Astrocyte (in vitro differentiated cells and primary cell): Measurements from ENCODE around the gene TRIO. TPM values are rescaled to one million over a fixed set of nuclear protein-coding genes. Genes with fewer than 3 reads are reported as not detected.
A peak's percentile ranks its signal among the peaks of the same experiment; 100 is the strongest.

Experiments used
- DNase-seq: peaks from one replicate; pipeline ENCODE4 v3.0.0-alpha.2; 2010; ENCODE audit warnings: low read depth
- FAIRE-seq: peaks from 2 replicates; lab custom pipeline; 2011; peaks lifted over from hg19 to GRCh38; lab: Jason Lieb, UNC
- H2AFZ ChIP-seq: 2 replicates; pipeline ENCODE4 v1.6.0; 2012; ENCODE audit warnings: low read depth, low read length, inconsistent platforms
- H3K27ac ChIP-seq: 2 replicates; pipeline ENCODE4 v1.5.1; 2011; ENCODE audit warnings: low read depth, low read length, inconsistent platforms
- H3K27me3 ChIP-seq: 2 replicates; pipeline ENCODE4 v1.6.0; 2011; ENCODE audit warnings: low read length, inconsistent platforms; ENCODE audit not compliant: insufficient read depth
- H3K36me3 ChIP-seq: 2 replicates; pipeline ENCODE4 v1.5.1; 2011; ENCODE audit warnings: low read length, inconsistent platforms; ENCODE audit not compliant: insufficient read depth
- H3K4me1 ChIP-seq: 2 replicates; pipeline ENCODE4 v1.5.1; 2011; ENCODE audit warnings: low read length, inconsistent platforms; ENCODE audit not compliant: insufficient read depth
- H3K4me2 ChIP-seq: 2 replicates; pipeline ENCODE4 v1.6.0; 2012; ENCODE audit warnings: low read length, inconsistent platforms
- H3K4me3 ChIP-seq: 2 replicates; pipeline ENCODE4 v1.5.1; 2011; ENCODE audit warnings: low read depth, mild to moderate bottlenecking, low read length, inconsistent platforms; ENCODE audit not compliant: insufficient read depth
- H3K79me2 ChIP-seq: 2 replicates; pipeline ENCODE4 v1.6.0; 2012; ENCODE audit warnings: mild to moderate bottlenecking, low read length, inconsistent platforms; ENCODE audit not compliant: insufficient read depth
- H3K9ac ChIP-seq: 2 replicates; pipeline ENCODE4 v1.6.0; 2012; ENCODE audit warnings: mild to moderate bottlenecking, low read length, inconsistent platforms
- H3K9me3 ChIP-seq: 2 replicates; pipeline ENCODE4 v1.5.1; 2012; ENCODE audit warnings: low read depth, mild to moderate bottlenecking, low read length, inconsistent platforms; ENCODE audit not compliant: insufficient read depth
- H4K20me1 ChIP-seq: 2 replicates; pipeline ENCODE4 v1.6.0; 2012; ENCODE audit warnings: low read length, inconsistent platforms; ENCODE audit not compliant: insufficient read depth
- H3K27ac Mint-ChIP-seq: one replicate; pipeline ENCODE4 v1.8.0; 2021; ENCODE audit warnings: mild to moderate bottlenecking, mixed read lengths; ENCODE audit not compliant: unreplicated experiment
- H3K27me3 Mint-ChIP-seq: one replicate; pipeline ENCODE4 v1.8.0; 2021; ENCODE audit warnings: low read depth, mixed read lengths; ENCODE audit not compliant: unreplicated experiment
- H3K36me3 Mint-ChIP-seq: one replicate; pipeline ENCODE4 v1.8.0; 2021; ENCODE audit warnings: low read depth, mixed read lengths; ENCODE audit not compliant: unreplicated experiment
- H3K4me1 Mint-ChIP-seq: one replicate; pipeline ENCODE4 v1.8.0; 2021; ENCODE audit warnings: low read depth, mixed read lengths; ENCODE audit not compliant: unreplicated experiment
- H3K4me3 Mint-ChIP-seq: one replicate; pipeline ENCODE4 v1.8.0; 2021; ENCODE audit warnings: mild to moderate bottlenecking, moderate library complexity, mixed read lengths; ENCODE audit not compliant: unreplicated experiment
- H3K9me3 Mint-ChIP-seq: one replicate; pipeline ENCODE4 v1.8.0; 2021; ENCODE audit warnings: mild to moderate bottlenecking, mixed read lengths; ENCODE audit not compliant: unreplicated experiment
- CTCF ChIP-seq: IDR thresholded peaks from 2 replicates; pipeline ENCODE4 v1.5.1; 2011; ENCODE audit warnings: low read depth, mild to moderate bottlenecking, inconsistent platforms, low read length, moderate library complexity; ENCODE audit not compliant: insufficient read depth
- EZH2 ChIP-seq: IDR thresholded peaks from 2 replicates; pipeline ENCODE4 v1.6.1; 2012; ENCODE audit warnings: mild to moderate bottlenecking, low read length, inconsistent platforms; ENCODE audit not compliant: insufficient read depth
- total RNA-seq: library from RNA; stranded (reverse); gene quantifications from 2 replicates; pipeline ENCODE4 v1.2.1, GENCODE V29; 2021

Gene TRIO
- total RNA-seq, 1 donor from 2014 or later: 347 TPM

DNA sequence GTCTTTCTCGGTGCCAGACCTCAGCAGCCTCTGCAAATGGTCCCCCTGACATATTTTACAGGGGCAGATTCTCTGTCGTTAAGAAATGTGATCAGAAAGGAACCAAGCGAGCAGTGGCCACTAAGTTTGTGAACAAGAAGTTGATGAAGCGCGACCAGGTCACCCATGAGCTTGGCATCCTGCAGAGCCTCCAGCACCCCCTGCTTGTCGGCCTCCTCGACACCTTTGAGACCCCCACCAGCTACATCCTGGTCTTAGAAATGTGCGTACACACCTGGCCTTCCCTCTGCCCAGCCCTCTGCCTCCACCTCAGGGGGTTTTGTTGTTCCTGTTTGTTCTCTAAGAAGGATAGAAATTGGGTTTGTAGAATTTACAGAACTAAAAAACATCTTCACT lies 361.2 kb downstream of the TRIO start:
- Mint-ChIP-seq H3K36me3 (peaks cover 32% of the 10 kb centered on the region), H3K4me1 (peaks cover 2% of the 10 kb centered on the region), H3K27ac (no peak overlapping the region), H3K4me3 (no peak overlapping the region), H3K9me3 (no peaks in the 10 kb centered on the region), H3K27me3 (no peaks in the 10 kb centered on the region)
- no peak for FAIRE-seq
- TF ChIP-seq CTCF (no peak), EZH2 (no peak)
- Histone ChIP-seq H3K4me1 (no peaks in the 10 kb centered on the region), H3K4me2 (no peak overlapping the region), H3K27ac (no peak overlapping the region), H3K27me3 (no peaks in the 10 kb centered on the region), H3K9ac (no peak overlapping the region), H3K4me3 (no peak overlapping the region), H3K79me2 (peaks cover 39% of the 10 kb centered on the region), H3K36me3 (peaks cover 75% of the 10 kb centered on the region), H2AFZ (no peak overlapping the region), H4K20me1 (peaks cover 84% of the 10 kb centered on the region), H3K9me3 (no peaks in the 10 kb centered on the region)
- no peak for DNase-seq

DNA sequence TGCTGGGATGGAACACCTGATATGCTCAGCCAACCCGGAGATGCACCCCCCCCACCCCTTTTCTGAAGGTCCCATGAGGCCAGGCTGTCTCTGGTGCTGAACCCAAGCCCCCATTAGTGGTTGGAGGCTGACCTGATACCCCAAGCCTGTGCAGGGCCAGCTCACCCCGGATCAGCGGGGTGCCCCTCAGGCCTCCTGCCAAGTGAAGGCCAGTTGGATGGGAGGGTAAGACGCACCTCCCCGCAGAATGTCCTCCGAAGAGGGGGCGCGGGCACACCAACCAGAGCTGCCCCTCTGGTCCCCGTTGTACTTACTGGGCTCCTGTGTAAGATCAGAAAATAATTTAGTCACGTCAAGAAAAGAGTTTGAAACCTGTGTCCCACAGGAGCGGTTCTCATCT lies 361.7 kb downstream of the TRIO start:
- Histone ChIP-seq H3K79me2 (peaks cover 39% of the 10 kb centered on the region), H3K27me3 (no peaks in the 10 kb centered on the region), H3K4me2 (no peak overlapping the region), H3K27ac (no peak overlapping the region), H3K36me3 (peaks cover 73% of the 10 kb centered on the region), H3K4me1 (no peaks in the 10 kb centered on the region), H2AFZ (no peak overlapping the region), H4K20me1 (peaks cover 88% of the 10 kb centered on the region), H3K9ac (no peak overlapping the region), H3K4me3 (no peak overlapping the region), H3K9me3 (no peaks in the 10 kb centered on the region)
- FAIRE-seq: no peak
- TF ChIP-seq CTCF (no peak), EZH2 (no peak)
- Mint-ChIP-seq H3K4me1 (peaks cover 2% of the 10 kb centered on the region), H3K4me3 (no peak overlapping the region), H3K27me3 (no peaks in the 10 kb centered on the region), H3K9me3 (no peaks in the 10 kb centered on the region), H3K27ac (no peak overlapping the region), H3K36me3 (peaks cover 31% of the 10 kb centered on the region)
- no peak for DNase-seq

GRCh38 chr5:14505310-14506139 lies 362.4 kb downstream of the TRIO start:
- TF ChIP-seq EZH2: no peak
- no peak for TF ChIP-seq CTCF
- peak overlapping the region; percentile 66 for H3K27ac Mint-ChIP-seq
- Histone ChIP-seq H3K4me3 (no peak overlapping the region), H3K9me3 (no peaks in the 10 kb centered on the region), H3K4me1 (no peaks in the 10 kb centered on the region), H2AFZ (no peak overlapping the region), H3K27ac (no peak overlapping the region), H3K36me3 (peaks cover 70% of the 10 kb centered on the region), H4K20me1 (peaks cover 86% of the 10 kb centered on the region), H3K9ac (no peak overlapping the region), H3K79me2 (peaks cover 34% of the 10 kb centered on the region), H3K4me2 (no peak overlapping the region), H3K27me3 (no peaks in the 10 kb centered on the region)
- no peak for DNase-seq
- no peaks in the 10 kb centered on the region for H3K27me3 Mint-ChIP-seq
- H3K9me3 Mint-ChIP-seq: no peaks in the 10 kb centered on the region
- peaks cover 36% of the 10 kb centered on the region for H3K36me3 Mint-ChIP-seq
- H3K4me1 Mint-ChIP-seq: peaks cover 6% of the 10 kb centered on the region
- no peak overlapping the region for H3K4me3 Mint-ChIP-seq
- no peak for FAIRE-seq
